GM18861 (cell line): ENCODE data around the gene AGAP3.

Experiments
- ATAC-seq: cut with Tn5 transposase; IDR thresholded peaks from one replicate; pipeline ENCODE4 v1.9.1; 2021; ENCODE audit not compliant: unreplicated experiment

Gene AGAP3

DNA sequence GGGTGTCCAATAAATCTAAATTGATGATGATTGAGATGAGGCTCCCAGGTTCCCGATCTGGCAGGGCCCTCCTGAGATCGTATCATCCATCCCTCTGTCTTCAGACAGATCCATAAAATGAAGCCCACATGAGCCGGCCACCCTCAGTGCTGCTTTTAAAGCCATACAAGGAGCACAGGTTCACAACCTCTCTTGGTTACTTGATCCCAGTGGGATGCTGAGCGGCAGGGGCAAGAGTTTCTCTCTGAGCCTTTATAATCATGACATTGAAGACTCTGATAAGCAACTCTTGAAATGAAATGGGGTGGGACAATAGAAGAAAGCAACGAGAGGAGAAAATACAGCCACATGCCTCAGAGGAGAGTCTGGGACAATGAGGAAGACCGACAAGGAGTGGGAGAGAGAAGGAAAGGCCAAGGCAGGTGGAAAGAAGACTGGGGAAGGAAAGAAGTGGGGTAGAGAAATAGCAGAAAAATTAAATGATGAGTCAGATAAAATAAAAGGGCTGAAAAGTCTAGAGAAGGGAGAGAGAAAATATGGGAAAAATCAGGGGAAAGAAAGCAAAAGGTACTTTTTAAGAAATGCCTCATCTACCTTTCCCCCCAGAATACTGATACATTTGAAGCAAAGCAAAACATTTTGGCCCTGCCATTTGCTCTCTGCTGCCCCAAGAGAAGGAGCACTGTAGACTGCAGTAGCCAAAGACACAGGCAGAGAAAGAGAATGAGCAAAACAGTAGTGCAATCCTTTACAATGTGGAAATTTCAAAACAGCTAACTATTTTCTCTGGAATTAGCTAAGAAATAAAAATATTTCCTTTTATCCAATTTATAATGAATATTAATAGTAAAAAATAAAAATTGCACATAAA is 66.6 kb downstream of the AGAP3 start:
- ATAC-seq = no peak

DNA sequence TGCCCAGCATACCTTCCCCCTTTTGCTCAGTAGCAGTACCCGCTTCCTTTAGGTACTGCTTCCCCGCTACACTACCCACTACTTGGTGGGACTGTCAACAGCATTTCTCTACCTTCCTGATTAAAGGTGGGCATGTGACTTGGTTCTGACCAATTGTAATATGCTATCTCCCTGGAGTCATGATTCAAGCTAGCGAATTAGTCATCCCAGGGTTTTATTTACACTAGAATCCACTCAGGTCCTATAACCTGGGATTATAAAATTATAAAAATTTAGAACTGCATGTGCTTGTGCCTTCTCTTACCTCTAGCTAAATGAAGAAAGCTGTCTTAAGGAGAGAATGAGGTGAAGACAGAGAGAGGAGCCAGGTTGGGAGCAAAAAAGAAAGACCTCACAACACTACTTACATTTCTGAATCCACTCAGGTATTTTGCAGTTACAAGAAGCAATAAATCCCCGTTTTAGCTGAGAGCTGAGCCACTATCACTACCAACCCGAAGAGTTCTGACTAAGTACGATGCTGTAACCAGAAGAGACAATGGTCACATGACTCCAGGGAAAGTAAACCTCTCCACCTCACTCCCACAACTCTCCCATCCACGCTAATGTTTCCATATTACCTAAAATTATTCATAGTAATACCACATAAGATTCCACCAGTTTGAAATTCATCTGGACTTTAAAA is 71.5 kb downstream of the AGAP3 start:
- ATAC-seq = no peak

DNA sequence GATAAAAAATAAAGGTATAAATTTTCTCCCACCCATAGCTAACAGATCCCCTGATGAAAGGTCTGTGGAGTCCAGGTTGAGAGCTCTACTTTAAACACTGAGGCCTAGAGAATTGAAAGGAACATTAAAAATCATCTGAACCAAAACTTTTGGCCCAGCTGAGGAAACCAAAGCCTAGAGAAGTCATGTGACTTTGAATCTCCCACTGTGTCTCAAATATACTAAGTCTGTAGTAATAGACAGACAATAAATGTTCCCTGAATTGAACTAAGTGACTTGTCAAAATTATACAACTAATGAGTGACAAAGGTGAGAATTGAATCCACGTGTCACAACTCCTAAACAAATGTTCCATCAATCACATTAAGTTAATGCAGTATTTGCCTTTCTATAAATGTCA is 75.5 kb downstream of the AGAP3 start:
- no peak for ATAC-seq

DNA sequence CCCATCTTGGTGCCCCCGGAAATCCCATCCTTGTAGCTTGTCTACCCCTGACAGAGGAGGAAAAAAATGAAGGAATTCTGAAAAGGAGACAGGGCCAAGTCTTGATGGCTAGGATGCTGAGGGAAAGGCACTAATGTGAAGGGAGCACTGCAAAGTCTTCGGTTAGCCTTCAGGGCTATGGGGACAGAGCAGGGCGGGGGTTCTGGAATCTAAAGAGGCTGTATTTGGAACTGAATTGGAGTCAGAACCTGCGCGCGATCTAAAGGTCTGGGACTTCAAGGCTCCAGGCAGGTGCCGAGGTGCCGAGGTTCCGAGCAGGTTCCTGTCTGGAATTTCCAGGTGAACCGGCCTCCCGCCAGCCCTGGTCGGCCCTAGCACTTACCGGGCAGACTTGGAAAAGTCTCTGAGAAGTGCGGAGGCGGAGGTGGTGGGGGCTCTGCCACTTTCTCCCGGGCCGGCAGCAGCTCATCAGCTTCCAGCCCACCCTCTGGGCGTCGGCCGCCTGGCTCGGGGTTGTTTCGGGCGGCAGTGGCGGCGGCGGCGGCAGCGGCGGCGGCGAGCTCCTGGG is 80.4 kb downstream of the AGAP3 start:
- no peak for ATAC-seq

DNA sequence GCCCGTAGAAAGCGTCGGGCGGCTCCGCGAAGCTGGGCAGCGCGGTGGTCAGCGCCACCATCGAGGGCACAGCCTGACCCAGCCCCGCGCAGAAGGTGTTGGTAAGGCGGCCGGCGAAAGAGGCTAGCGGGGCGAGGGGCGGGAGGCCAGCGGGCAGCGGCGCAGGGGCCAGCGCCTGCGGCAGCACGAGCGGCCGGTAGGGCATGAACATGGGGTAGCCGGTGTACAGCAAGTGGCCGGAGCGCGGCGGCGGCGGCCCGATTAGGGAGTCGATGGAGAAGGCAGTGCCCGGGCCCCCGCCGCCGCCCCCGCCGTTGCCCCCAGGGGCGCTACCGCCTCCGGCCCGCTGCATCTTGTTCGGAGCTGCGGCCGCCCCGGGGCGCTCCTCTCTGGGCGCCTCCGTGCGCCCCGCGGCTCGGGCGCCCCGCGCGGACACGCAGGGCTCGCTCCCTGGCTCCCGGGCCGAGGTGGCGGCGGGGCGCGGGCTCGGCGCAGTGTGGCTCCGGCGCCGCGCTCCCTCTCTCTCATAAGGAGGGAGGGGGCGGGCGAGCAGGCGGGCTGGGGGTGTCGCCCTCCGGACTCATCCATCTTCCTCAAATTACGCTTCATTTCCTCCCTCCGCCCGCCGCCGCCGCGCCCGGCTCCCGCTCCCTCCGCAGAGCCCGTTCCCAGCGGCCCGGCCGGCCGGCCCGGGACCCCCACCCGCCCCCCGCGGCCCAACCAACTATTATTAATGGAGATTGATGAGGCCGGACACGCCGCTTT is 81.1 kb downstream of the AGAP3 start, which contains the start of gene GBX1:
Gene GBX1, minus strand, starts transcription at position 498 of the 765 bp plus-strand sequence. Its CDS starts 146 bp downstream, at position 352.
- ATAC-seq = no peak

DNA sequence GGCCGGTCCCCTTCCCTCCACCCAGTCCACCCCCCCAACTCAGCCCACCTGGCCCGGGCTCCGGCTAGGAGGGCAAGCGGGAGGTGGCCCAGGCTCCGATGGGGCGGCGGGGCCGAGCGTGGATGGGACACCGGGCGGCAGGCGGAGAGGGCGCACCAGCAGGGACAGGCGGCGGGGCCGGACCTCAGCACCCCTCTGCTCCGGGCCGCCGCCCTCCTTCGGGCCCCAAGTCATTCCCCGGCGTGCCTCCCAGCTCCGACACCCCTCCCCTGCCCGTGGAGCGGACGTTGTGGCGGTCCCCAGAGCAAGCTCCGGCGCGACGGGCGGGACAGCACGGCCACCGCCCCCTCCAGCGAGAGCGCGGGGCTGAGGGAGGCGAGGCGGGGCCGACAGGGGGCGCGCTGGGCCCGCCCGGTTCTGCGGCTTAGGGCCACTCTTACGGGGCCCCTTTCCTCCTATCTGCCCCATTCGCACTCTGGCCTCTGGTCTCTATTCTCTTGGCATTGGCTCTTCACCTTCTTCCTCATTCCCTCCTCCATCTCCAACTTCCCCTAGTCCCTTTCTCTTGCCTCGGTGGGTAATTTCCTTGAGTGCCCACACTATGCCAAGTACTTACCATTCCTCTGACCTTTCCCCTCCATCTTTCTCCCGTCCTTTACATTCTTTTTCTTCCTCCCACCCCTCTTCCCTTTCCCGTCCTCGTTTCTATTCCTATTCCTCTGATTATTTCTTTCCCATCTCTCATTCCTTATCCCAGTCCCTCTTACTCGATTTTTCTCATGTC is 81.9 kb downstream of the AGAP3 start:
- no peak for ATAC-seq

DNA sequence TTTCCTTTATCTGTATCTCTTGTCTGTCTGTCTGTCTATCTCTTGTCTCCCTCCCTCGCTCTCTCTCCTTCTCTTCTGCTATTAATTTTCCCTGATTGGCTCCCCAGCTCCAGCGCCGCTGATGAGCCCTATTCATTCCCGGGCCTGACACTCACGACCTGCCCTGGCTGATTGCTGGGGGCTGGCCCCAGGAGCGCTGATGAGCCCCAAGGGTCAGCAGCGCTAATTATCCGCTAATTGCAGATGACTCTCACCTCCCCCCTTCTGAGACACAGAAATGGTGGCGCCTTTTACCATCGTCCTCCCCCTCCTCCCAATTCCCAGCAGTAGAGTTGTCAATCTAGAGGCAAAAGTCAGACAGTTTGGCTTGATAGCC is 82.5 kb downstream of the AGAP3 start:
- ATAC-seq = no peak

DNA sequence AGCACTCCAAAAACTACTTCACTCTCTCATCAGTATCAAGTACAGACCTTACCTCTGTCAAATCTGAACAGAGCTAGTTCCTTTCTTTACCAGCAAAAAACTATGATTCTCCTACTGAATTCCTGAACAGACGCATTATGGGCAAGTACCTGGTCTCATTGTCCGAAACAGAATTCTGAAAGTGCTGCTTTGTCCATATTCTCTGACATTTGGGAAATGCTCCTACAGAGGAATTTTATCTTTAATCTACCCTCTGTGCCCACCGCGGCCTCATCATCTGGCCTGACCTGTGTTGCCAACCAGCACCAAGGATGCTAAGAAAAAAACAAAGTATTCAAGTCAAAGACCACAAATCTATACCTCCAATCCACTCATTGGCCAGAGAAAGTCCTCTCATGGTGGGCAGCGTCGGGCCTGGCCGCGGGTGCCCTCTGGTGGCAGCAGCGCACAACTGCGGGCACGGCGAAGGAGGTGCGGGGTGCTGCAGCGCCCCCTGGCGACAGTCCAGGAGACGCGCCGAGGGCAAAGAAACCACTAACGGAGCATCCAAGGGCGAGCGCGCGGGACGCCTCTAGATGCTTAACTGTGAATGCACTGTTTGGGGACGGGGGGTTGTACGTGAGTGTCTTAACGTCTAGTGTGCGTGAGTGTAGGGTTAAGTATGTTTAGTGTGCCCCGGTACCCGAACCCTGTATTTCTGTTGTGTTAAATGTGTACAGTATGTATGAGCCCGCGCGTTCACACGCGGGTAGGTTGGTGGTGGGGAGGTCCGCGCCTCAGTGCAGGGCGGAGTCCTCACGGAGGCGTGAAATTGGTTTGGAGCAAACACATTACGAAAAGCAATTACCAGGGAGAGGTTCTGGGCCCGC is 86.2 kb downstream of the AGAP3 start:
- peak; percentile 55 for ATAC-seq

DNA sequence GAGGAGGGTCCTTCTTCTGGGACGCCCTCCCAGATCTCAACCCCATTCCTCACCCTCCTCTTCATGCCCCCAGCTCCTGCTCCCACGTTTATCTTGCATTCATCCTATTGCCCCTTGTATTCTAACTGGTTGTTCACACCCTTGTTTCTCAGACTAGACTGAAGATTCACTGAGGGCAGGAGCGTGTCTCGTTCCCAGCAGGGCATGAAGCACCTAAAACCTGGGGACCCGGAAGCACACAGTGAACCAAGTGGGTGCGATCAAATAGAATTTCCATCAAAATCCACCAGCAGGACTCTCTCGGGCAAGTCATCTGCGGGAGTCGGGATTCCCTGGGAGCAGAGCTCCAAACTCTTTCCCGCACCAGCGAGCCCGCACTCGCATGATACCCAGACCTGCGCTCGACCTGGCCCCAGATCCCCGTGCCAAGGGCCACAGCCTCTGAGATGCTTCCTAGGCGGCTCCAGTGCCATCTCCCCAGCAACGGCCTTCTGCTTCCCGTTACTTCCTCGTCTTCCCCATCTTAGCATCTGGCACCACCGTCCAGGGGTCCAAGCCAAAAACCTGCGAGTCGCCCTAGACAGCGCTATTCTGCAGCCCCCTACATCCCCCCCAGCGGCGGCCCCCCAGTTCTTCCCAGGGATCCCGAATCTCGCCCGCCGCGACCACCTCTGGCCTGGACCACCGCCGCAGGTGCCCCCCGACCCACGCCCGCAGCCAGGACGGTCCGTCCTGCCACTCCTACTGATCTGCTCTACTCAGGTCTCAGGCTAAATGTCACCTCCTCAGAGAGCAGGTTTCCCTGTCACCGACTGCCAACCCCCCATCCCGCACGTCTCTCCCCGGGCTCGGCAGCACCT is 87.3 kb downstream of the AGAP3 start:
- no peak for ATAC-seq

DNA sequence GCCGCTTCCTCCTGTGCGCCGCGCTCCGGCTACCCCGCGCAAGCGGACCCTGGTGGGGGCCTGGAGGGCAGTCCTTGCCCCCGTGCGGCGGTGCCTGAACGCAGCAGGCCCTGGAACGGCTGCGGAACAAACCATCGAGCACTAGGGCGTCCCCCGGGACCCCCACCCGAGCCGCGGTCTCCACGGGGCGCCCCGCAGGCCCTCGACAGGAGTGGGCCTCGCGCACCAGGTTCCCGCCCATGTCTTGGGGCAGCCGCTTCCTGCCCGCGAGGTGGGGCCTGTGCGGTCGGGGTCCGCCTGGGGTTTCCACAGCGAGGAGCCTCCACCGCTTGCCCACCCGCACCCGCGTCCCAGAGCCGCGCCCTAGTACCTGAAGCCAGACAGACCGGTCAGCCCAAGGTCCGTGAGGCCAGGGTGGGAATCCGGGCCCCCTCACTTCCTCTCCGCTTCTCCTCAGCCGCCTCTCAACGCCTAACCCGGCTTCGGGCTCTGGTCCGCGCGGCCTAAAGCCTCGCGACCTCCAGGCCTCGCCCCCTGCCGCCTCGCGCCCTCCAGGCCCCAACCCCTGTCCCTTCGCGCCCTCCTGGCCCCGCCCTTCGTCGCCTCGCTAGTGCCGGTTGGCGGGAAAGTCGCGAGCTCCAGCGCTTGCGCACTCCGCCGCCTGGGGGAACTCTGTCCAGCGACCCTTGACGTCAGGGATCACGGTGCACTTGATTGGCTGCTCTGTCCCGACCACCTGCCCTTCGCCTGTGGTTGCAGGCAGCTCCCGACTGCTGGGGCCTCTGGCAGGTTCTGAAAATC is 88.2 kb downstream of the AGAP3 start:
- no peak for ATAC-seq

DNA sequence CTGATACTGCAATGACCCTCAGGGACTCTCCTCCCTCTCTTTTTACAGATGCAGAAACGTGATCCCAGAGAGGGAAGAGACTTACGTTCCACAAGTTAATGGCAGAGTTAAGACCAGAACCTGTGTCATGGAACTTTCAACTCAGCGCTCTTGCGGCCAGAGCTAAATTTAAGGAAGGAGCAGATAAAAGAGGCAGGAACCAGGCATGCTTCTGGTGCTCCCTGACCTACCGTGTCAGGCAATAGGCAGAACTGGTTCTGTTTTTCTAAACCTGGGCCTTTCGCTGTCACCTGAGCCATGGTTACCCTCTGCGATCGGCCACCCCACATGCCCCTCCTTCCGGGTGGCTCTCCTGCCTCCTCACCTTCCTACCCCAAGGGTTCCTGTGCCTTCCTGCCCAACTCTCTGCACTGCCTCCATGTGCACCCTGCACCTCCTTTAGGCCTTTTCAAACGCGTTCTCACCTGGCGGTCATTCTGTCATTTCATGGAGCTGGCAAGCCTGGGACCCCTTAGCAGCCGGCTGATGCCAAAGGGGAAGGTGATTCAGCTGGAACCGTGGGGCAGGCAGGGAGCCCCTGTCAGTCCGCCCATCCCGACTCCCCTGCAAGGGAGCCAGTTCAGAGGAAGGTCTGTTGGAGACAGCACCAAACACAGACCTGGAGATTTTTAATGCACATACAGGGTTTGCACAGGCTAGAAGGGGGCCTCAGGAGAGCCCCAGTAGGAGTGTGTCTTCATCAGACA is 88.9 kb downstream of the AGAP3 start:
- no peak for ATAC-seq

DNA sequence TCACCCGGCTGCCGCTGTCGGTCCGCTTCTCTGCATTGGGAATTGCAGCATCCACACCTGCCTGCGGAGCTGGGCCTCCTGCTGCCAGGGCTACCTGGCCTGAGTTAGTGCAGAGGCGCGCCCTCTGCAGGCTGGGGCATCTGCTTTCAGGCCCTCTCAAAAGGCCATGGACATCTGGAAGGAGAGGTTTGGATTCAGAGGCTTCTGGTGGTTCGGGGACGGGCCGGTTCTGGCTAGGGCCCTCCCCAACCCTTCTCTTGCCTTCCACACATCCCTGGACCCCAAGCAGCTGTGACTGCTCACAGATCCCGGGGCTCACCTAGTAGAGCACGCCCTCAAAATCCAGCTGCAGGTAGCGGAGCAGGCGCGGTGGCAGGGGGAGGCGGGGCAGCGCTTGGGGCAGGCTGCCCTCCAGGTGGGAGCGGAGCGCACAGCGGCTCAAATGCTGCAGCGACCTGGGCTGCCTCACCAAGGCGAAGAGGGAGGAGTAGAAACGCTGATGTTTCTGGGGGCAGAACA is 89.6 kb downstream of the AGAP3 start:
- no peak for ATAC-seq

DNA sequence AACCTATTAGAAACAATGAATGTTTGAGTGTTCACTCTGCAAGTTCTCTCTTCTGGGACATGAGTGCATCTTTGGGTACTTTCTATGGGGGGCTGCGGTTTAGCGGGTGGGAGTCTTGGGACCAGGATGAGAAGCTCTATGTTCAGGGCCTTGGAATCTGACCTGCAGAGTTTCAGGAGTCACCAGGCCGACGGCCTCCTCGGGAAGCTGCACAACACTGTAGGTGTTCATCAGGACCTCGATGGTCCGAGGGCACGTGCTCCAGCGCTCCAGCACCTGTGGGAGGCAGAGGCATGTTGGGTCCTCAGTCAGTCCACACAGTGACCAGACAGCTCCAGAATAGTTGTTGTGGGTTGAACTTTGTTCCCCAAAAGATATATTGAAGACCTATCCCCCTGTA is 90.1 kb downstream of the AGAP3 start:
- ATAC-seq = no peak

DNA sequence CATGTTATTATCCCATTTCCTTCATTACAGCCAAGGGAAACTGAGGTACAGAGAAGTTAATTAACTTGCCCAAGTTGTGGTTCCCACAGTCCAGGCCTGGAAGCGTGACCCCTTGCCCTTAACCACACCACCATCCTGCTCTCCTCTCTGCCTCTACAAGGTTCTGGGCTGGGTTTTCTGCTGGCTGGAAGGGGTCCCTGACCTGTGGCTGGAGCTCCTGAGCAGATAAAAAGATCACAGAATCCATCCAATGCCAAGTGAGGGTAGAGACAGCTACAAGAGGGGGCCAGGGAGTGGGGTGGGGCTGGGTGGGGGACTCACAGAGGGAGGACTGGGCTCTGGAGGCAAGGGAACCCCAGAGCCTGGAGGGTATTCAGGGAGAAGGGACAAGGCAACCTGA is 91.0 kb downstream of the AGAP3 start:
- ATAC-seq = no peak

DNA sequence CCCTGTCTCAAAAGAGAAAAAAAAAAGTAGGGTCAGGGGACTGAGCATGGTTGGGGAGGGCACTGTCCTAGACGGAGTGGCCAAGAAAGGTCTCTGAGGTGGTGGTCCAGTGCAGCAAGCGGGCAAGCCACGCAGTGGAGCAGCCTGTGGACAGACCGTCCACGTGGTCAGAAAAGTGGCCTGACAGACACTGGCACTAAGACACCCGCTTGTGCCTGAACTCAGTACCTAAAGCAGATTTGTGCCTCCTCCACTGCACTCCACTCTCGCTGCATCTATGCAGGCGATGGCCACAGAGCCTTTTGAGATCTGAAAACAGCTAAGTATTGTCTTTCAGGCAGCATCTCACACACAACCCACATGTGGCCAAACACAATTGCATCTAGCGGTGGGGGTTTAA is 92.0 kb downstream of the AGAP3 start:
- ATAC-seq = no peak

DNA sequence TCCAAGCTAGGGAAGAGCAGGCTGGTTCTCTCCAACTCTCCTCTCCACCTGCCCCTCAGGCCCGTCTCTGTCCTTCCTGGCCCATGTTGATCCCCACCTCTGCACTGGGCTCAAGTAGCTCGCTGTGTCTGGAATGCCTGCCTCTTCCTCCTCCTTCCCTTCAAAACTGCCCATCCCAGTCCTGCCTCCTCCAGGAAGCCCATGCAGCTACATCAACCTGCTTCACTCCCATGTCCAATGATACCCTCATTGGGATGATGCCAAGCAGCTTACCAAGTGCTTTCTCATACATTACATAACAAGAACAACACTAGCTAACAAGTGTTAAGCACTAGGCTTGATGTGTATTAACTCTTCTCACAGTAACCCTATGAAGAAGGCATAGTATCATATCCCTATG is 92.6 kb downstream of the AGAP3 start:
- ATAC-seq = no peak

DNA sequence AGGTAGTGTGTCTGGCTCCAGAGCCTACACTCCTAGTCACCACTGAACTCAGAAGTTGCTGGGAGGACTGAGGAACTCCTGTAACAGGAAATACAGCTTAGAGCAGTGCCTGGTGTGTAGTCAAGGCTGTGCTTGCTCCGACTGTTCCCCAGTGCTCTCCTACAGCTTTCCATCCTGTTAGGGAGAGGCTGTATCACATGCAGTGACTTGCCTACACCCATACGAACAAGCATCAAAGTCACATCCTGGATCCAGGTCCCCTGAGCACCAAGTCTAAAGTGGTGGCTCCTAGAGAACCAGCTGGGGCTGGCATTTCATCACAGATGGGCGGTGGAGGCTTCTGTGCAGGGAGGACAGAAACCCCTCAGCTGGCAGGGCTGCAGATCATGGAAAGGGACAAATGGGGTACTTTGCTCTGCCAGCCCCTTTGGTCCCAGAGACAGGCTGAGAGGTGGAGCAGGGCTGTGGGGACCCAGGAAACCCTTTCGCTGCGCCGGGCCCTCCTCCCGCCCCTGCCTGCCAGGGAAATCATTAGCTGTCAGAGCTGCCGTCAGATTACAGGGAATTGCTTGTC is 93.1 kb downstream of the AGAP3 start:
- no peak for ATAC-seq
